Spleen (tissue), 7 donors: ENCODE results near the gene ZSCAN18.

Experiments
- POLR2A ChIP-seq, 3 donors: fragments of 450-650 bp; IDR thresholded peaks; one replicate each; pipeline ENCODE4 v1.5.1; 2017; ENCODE audit warnings: antibody characterized with exemption in 3 of 3, mild to moderate bottlenecking in 1 of 3
- TF ChIP-seq, protein P1 (sequence below), 11 experiments: fragments of 200-600 bp in 7 of 11; fragments of 450-650 bp in 4 of 11; sonication (generic) in 4 of 11; IDR thresholded peaks in 8 of 11; conservative IDR thresholded peaks in 3 of 11; 1 replicate in 7 of 11; 2 replicates in 4 of 11; pipeline versions ENCODE4 v1.4.0 to v1.8.0; 2016 to 2021; ENCODE audit warnings: antibody characterized with exemption in 11 of 11, inconsistent platforms in 4 of 11, mild to moderate bottlenecking in 1 of 11
- donor health status: DM: no; HTN: no; CAD: no; lungs with moderate emphysema.
- donor health status: DM: no; HTN: no; CAD: no.
- donor health status: DM: no; HTN: no; CAD: no.

DNA sequence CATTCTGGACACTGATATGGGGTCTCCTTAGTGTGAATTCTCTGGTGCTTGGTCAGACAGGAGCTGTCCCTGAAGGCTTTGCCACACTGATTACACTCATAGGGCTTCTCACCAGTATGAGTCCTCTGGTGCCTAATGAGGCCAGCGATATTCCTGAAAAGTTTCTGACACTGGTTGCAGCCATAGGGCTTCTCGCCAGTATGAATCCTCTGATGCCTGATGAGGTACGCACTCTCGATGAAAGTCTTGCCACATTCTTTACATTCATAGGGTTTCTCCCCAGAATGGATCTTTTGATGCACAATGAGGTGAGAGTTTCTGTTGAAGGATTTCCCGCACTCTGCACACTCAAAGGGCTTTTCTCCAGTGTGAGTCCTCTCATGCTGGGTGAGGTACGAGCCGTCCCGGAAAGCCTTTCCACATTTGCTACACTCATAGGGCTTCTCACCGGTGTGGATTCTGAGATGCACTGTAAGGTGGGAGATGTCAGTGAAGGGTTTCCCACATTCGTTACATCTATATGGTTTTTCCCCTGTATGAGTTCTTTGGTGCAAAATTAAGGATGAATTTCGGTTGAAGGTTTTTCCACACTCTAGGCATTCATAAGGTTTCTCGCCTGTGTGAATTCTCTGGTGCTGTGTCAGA, 30.1 kb upstream of the ZSCAN18 start:
- TF ChIP-seq, protein P1, sequence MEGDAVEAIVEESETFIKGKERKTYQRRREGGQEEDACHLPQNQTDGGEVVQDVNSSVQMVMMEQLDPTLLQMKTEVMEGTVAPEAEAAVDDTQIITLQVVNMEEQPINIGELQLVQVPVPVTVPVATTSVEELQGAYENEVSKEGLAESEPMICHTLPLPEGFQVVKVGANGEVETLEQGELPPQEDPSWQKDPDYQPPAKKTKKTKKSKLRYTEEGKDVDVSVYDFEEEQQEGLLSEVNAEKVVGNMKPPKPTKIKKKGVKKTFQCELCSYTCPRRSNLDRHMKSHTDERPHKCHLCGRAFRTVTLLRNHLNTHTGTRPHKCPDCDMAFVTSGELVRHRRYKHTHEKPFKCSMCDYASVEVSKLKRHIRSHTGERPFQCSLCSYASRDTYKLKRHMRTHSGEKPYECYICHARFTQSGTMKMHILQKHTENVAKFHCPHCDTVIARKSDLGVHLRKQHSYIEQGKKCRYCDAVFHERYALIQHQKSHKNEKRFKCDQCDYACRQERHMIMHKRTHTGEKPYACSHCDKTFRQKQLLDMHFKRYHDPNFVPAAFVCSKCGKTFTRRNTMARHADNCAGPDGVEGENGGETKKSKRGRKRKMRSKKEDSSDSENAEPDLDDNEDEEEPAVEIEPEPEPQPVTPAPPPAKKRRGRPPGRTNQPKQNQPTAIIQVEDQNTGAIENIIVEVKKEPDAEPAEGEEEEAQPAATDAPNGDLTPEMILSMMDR (IDR thresholded peaks at IDR 0.05 in 8 of 11, conservative IDR thresholded peaks at IDR 0.05 in 3 of 11), result no peak
- TF ChIP-seq POLR2A (IDR thresholded peaks at IDR 0.05), result no peak
